GM18519 (cell line): ENCODE data around the gene G2E3.
"Not testable (repeated sequence)": the region's sequence is repeated elsewhere in the genome, so short reads cannot be mapped to it uniquely, and the experiment has no call there.

Experiments
- ATAC-seq: cut with Tn5 transposase; IDR thresholded peaks from one replicate; pipeline ENCODE4 v1.9.1; 2021; ENCODE audit warnings: mild to moderate bottlenecking, moderate library complexity; ENCODE audit not compliant: unreplicated experiment, low FRiP score

Gene G2E3

GRCh38 chr14:30641207-30641606 lies 82.2 kb downstream of the G2E3 start:
- no peak for ATAC-seq

- ATAC-seq = not testable (repeated sequence)
Measured at GRCh38 chr14:30644462-30644861, 85.5 kb downstream of the G2E3 start.

GRCh38 chr14:30645600-30645999 lies 86.6 kb downstream of the G2E3 start:
- ATAC-seq = no peak

GRCh38 chr14:30648471-30648870 lies 89.5 kb downstream of the G2E3 start:
- ATAC-seq = no peak

- no peak for ATAC-seq
Measured at GRCh38 chr14:30651937-30652336, 93.0 kb downstream of the G2E3 start.

- ATAC-seq = no peak
Measured at GRCh38 chr14:30655124-30655523, 96.2 kb downstream of the G2E3 start.

GRCh38 chr14:30655658-30656057 lies 96.7 kb downstream of the G2E3 start:
- ATAC-seq = no peak

GRCh38 chr14:30656190-30656632 lies 97.3 kb downstream of the G2E3 start:
- no peak for ATAC-seq

GRCh38 chr14:30657050-30657449 lies 98.1 kb downstream of the G2E3 start:
- ATAC-seq = no peak

GRCh38 chr14:30657606-30658163 lies 98.7 kb downstream of the G2E3 start:
- ATAC-seq = no peak

GRCh38 chr14:30658645-30659044 lies 99.7 kb downstream of the G2E3 start:
- no peak for ATAC-seq

- no peak for ATAC-seq
Measured at GRCh38 chr14:30669594-30669993, 110.6 kb downstream of the G2E3 start.
